CD14-positive monocyte (primary cell): ENCODE results near the gene GRIK5. TPM values are rescaled to one million over a fixed set of nuclear protein-coding genes. Genes with fewer than 3 reads are reported as not detected.

Experiments
- DNase-seq, 3 donors: peaks; one replicate each; pipeline ENCODE4 v3.0.0-alpha.2; 2011 to 2022
- H2AFZ ChIP-seq: 2 replicates; pipeline ENCODE4 v1.6.0; 2012; ENCODE audit warnings: mild to moderate bottlenecking, low read depth, low read length, inconsistent platforms; ENCODE audit not compliant: insufficient read depth, poor library complexity, severe bottlenecking
- H3K27ac ChIP-seq, 2 donors: 1 replicate in 1 of 2; 2 replicates in 1 of 2; pipeline ENCODE4 v1.5.1; 2012 to 2013; ENCODE audit warnings: low read length in 2 of 2, control low read depth in 1 of 2, inconsistent platforms in 1 of 2, low read depth in 1 of 2, mild to moderate bottlenecking in 1 of 2
- H3K27me3 ChIP-seq, 2 donors: one replicate each; pipeline versions ENCODE4 v1.6.0 to v1.6.1; 2011 to 2013; ENCODE audit warnings: low read length in 2 of 2; ENCODE audit not compliant: control insufficient read depth in 2 of 2, insufficient read depth in 2 of 2
- H3K36me3 ChIP-seq, 2 donors: replicated peaks in 1 of 2; 1 replicate in 1 of 2; 2 replicates in 1 of 2; pipeline versions ENCODE4 v1.5.1 to v1.6.1; 2012 to 2013; ENCODE audit warnings: low read length in 2 of 2, control low read depth in 1 of 2, inconsistent platforms in 1 of 2, mild to moderate bottlenecking in 1 of 2; ENCODE audit not compliant: insufficient read depth in 2 of 2, control insufficient read depth in 1 of 2
- H3K4me1 ChIP-seq, 2 donors: 1 replicate in 1 of 2; 2 replicates in 1 of 2; pipeline versions ENCODE4 v1.5.1 to v1.6.1; 2012 to 2013; ENCODE audit warnings: low read length in 2 of 2, control low read depth in 1 of 2, inconsistent platforms in 1 of 2, mild to moderate bottlenecking in 1 of 2, moderate library complexity in 1 of 2; ENCODE audit not compliant: insufficient read depth in 2 of 2, control insufficient read depth in 1 of 2
- H3K4me2 ChIP-seq: replicated peaks from 2 replicates; pipeline ENCODE3; 2012; ENCODE audit warnings: low read length, moderate library complexity, mild to moderate bottlenecking; ENCODE audit not compliant: poor library complexity, severe bottlenecking; ENCODE audit errors: extremely low read depth
- H3K4me3 ChIP-seq, 3 experiments: fragments of 200-600 bp in 1 of 3; sonication (generic) in 1 of 3; replicated peaks in 1 of 3; 1 replicate in 2 of 3; 2 replicates in 1 of 3; pipeline ENCODE4 v1.5.1; 2011 to 2013; ENCODE audit warnings: low read length in 3 of 3, mild to moderate bottlenecking in 3 of 3, control low read depth in 2 of 3, low read depth in 2 of 3, inconsistent platforms in 1 of 3, moderate library complexity in 1 of 3
- H3K79me2 ChIP-seq: 2 replicates; pipeline ENCODE4 v1.6.0; 2012; ENCODE audit warnings: mild to moderate bottlenecking, control low read depth, inconsistent platforms, low read length, moderate library complexity; ENCODE audit not compliant: insufficient read depth
- H3K9ac ChIP-seq: 2 replicates; pipeline ENCODE4 v1.6.0; 2017; ENCODE audit warnings: low read length, mild to moderate bottlenecking; ENCODE audit not compliant: insufficient read depth, poor library complexity, severe bottlenecking
- H3K9me3 ChIP-seq, 2 donors: replicated peaks in 1 of 2; 1 replicate in 1 of 2; 2 replicates in 1 of 2; pipeline versions ENCODE4 v1.5.1 to v1.6.1; 2012 to 2013; ENCODE audit warnings: low read length in 2 of 2, control low read depth in 1 of 2; ENCODE audit not compliant: control insufficient read depth in 1 of 2, insufficient read depth in 1 of 2
- H4K20me1 ChIP-seq: 2 replicates; pipeline ENCODE4 v1.6.0; 2012; ENCODE audit warnings: mild to moderate bottlenecking, low read length, control low read depth, moderate library complexity; ENCODE audit not compliant: insufficient read depth
- H3K27ac Mint-ChIP-seq, 7 donors: one replicate each; pipeline ENCODE4 v1.8.0; 2020; ENCODE audit warnings: mild to moderate bottlenecking in 7 of 7, mixed read lengths in 7 of 7, moderate library complexity in 6 of 7, inconsistent platforms in 2 of 7
- H3K27me3 Mint-ChIP-seq, 3 donors: one replicate each; pipeline ENCODE4 v1.8.0; 2021 to 2022; ENCODE audit warnings: low read depth in 3 of 3, mild to moderate bottlenecking in 3 of 3, mixed read lengths in 3 of 3, moderate library complexity in 3 of 3, inconsistent platforms in 1 of 3
- H3K36me3 Mint-ChIP-seq, 2 donors: one replicate each; pipeline ENCODE4 v1.8.0; 2020; ENCODE audit warnings: mixed read lengths in 2 of 2, inconsistent platforms in 1 of 2, mild to moderate bottlenecking in 1 of 2
- H3K4me1 Mint-ChIP-seq: one replicate; pipeline ENCODE4 v1.8.0; 2020; ENCODE audit warnings: mild to moderate bottlenecking, mixed read lengths
- H3K4me3 Mint-ChIP-seq, 2 donors: one replicate each; pipeline ENCODE4 v1.8.0; 2020; ENCODE audit warnings: mild to moderate bottlenecking in 2 of 2, mixed read lengths in 2 of 2, moderate library complexity in 1 of 2
- H3K9me3 Mint-ChIP-seq, 7 donors: one replicate each; pipeline ENCODE4 v1.8.0; 2020 to 2022; ENCODE audit warnings: mixed read lengths in 7 of 7, mild to moderate bottlenecking in 6 of 7, moderate library complexity in 6 of 7, inconsistent platforms in 2 of 7
- whole genome bisulfite sequencing: methylation state at CpG from one replicate; pipeline ENCODE4 v1.1.5; 2013; ENCODE audit warnings: missing lambda C conversion rate; ENCODE audit not compliant: insufficient coverage; 5-methylcytosine and 5-hydroxymethylcytosine counted together
- intact Hi-C, 2 donors: fragments of 100-400 bp; cut with micrococcal nuclease; formaldehyde crosslinking; loops; one replicate each; pipeline versions ENCODE4 v1.15.0 to v1.15.1; 2023
- polyA plus RNA-seq, 3 donors: library from polyadenylated mRNA; depleted of rRNA in 1 of 3; unstranded in 2 of 3; stranded (reverse) in 1 of 3; fragments of 300-500 nt in 2 of 3; fragments of >200 nt in 1 of 3; fragmentation: Illumina TruSeq in 2 of 3; gene quantifications; 1 replicate in 2 of 3; 2 replicates in 1 of 3; pipeline ENCODE4 v1.2.3, GENCODE V29; 2012 to 2021
- TF ChIP-seq, protein P1 (sequence below): fragments of 200-600 bp; IDR thresholded peaks from one replicate; pipeline ENCODE4 v1.8.0; 2022; ENCODE audit warnings: antibody characterized with exemption, mild to moderate bottlenecking

Gene GRIK5
- polyA plus RNA-seq, 3 donors = 0.12 to 0.28 TPM; not detected in 1

DNA sequence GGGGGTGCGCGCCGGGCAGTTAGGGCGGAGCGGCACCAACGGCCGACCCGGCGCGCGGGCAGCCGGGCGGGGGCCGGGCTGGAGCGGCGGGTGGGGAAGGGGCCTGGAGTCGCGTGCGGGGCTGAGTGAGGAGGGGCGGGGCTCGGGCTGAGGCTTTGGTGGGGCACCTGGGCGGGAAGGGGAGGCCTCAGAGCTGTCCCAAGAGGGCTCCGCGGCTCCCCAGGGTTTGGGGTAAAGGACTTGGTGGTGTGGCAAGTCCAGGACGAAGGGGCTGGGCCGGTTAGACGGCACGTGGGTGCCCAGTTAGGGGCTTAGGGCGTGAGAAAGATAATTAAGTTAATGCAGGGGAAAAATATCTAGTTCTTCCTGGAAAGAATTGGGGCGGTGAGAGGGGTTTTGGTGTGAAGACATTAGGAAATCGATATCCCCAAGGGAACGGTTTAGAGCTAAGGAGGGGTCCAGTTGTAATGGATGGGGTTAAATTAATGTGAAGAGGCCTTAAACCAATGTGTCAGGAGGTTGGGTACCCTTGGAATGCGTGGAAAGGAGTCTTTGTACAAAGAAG lies 6.5 kb upstream of the GRIK5 start:
- Histone ChIP-seq H3K9ac (peak overlapping the region; percentile 88), H4K20me1 (peaks cover 46% of the 10 kb centered on the region), H2AFZ (peak overlapping the region; percentile 83), H3K27me3 (no peaks in the 10 kb centered on the region), H3K27ac (peak overlapping the region in 1 of 2 donors; percentile 97), H3K4me2 (peak overlapping the region; percentile 89), H3K4me3 (peak overlapping the region; percentile 49 to 82 (median 65)), H3K79me2 (peaks cover 44% of the 10 kb centered on the region), H3K9me3 (no peaks in the 10 kb centered on the region), H3K36me3 (peaks cover 32 to 33% of the 10 kb centered on the region in 2 donors), H3K4me1 (peaks cover 17 to 25% of the 10 kb centered on the region in 2 donors)
- TF ChIP-seq, protein P1, sequence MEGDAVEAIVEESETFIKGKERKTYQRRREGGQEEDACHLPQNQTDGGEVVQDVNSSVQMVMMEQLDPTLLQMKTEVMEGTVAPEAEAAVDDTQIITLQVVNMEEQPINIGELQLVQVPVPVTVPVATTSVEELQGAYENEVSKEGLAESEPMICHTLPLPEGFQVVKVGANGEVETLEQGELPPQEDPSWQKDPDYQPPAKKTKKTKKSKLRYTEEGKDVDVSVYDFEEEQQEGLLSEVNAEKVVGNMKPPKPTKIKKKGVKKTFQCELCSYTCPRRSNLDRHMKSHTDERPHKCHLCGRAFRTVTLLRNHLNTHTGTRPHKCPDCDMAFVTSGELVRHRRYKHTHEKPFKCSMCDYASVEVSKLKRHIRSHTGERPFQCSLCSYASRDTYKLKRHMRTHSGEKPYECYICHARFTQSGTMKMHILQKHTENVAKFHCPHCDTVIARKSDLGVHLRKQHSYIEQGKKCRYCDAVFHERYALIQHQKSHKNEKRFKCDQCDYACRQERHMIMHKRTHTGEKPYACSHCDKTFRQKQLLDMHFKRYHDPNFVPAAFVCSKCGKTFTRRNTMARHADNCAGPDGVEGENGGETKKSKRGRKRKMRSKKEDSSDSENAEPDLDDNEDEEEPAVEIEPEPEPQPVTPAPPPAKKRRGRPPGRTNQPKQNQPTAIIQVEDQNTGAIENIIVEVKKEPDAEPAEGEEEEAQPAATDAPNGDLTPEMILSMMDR = no peak
- no peak for DNase-seq
- Mint-ChIP-seq H3K4me1 (peaks cover 30% of the 10 kb centered on the region), H3K4me3 (peak overlapping the region; percentile 82 to 96), H3K9me3 (peaks cover 0 to 3% (median 0%) of the 10 kb centered on the region in 7 donors), H3K27ac (peak overlapping the region; percentile 50 to 100 (median 90)), H3K27me3 (peaks cover 0 to 4% (median 3%) of the 10 kb centered on the region in 3 donors), H3K36me3 (peaks cover 32 to 35% of the 10 kb centered on the region in 2 donors)
- intact Hi-C loops = no loop called here
- WGBS = 0% methylated on average over 28 of the region's 33 CpGs

DNA sequence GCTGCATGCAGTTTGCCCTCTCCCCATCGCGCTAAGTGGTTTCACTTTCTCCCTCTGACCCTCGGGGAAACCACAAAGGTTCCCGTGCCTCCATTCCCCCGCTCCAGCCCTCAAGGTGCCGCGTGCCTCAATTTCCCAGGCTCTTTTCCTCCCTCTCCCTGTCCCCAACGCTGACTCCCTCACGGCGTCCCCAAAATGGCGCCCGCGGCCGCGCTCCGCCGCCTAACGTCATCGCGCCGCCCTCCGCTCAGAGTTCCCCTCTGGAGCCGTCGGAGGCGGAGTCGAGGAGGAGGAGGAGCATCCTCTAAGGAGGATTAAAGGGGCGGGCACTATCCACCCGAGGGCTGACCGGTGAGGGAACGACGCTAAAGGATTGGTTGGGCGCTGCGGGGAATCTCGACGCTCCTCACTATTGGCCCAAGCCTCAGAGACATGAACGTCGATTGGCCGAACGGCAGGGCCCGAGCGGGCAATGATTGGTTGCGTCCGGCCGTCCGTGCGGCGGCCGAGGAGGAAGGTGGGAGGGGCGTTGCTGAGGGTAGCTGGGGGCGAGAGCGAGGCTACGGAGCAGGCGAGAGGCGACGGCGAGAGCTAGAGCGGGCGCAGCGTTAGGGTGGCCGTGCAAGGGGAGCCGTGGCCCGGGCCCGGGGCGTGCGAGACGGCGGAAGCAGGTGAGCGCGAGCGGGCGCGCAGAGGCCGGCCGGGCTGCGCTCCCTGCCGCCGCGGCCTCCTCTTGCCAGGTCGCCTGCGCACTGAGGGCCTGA lies 5.8 kb upstream of the GRIK5 start, which contains the start of gene ZNF574:
Gene ZNF574, plus strand, starts transcription at position 551 of the 764 bp plus-strand sequence. CDS start 2,441 bp downstream, outside the sequence.
- peaks cover 17 to 25% of the 10 kb centered on the region in 2 donors for H3K4me1 ChIP-seq
- TF ChIP-seq, protein P1 = no peak

More for the DNA sequence above, 5.8 kb upstream of the GRIK5 start, which contains the start of gene ZNF574:
- Histone ChIP-seq H3K9ac (peak within 1 kb of the TSS; percentile 88), H3K27me3 (no peaks in the 10 kb centered on the region), H2AFZ (peak within 1 kb of the TSS; percentile 83), H3K79me2 (peaks cover 43% of the 10 kb centered on the region), H3K9me3 (no peaks in the 10 kb centered on the region), H3K4me3 (peak within 1 kb of the TSS; percentile 59 to 82 (median 65)), H3K4me2 (peak within 1 kb of the TSS; percentile 89), H4K20me1 (peaks cover 40% of the 10 kb centered on the region), H3K36me3 (peaks cover 26% of the 10 kb centered on the region in 2 donors), H3K27ac (peak within 1 kb of the TSS; percentile 91 to 97)
- intact Hi-C loops = no loop called here
- Mint-ChIP-seq H3K4me1 (peaks cover 28% of the 10 kb centered on the region), H3K36me3 (peaks cover 26 to 28% of the 10 kb centered on the region in 2 donors), H3K27ac (peak within 1 kb of the TSS; percentile 99 to 100 (median 100)), H3K9me3 (peaks cover 0 to 3% (median 0%) of the 10 kb centered on the region in 7 donors), H3K27me3 (peaks cover 0 to 7% (median 4%) of the 10 kb centered on the region in 3 donors), H3K4me3 (peak within 1 kb of the TSS; percentile 96 to 100)
- WGBS = under 1% methylated on average over 69 of the region's 80 CpGs
- DNase-seq = peak; percentile 99 to 100 (median 99)
